DLD1 (cell line): Measurements from ENCODE around the gene INPP5F.

ENCODE experiments used
- in situ Hi-C: cut with HindIII; loops from 2 replicates; pipeline ENCODE4 v1.10.0; 2017; ENCODE audit warnings: low sequenced_read_pairs

The INPP5F gene

GRCh38 chr10:119740096-119740495, 14.2 kb downstream of the INPP5F start:
- in situ Hi-C loops, result no loop called here

GRCh38 chr10:119742947-119743648, 17.2 kb downstream of the INPP5F start:
- in situ Hi-C loops, result no loop called here

GRCh38 chr10:119747940-119748339, 22.1 kb downstream of the INPP5F start:
- in situ Hi-C loops, result loop anchor here (5.0 kb wide), 1 partner anchor 99 kb away; no protein-coding TSS in a partner anchor

GRCh38 chr10:119748871-119749270, 23.0 kb downstream of the INPP5F start:
- in situ Hi-C loops, result loop anchor here (5.0 kb wide), 1 partner anchor 98 kb away; no protein-coding TSS in a partner anchor

- in situ Hi-C loops, result loop anchor here (5.0 kb wide), 1 partner anchor 98 kb away; no protein-coding TSS in a partner anchor
These were observed 23.6 kb downstream of the INPP5F start for GRCh38 chr10:119749455-119749854.

GRCh38 chr10:119750391-119751230, 24.8 kb downstream of the INPP5F start:
- in situ Hi-C loops, result no loop called here

GRCh38 chr10:119753309-119753708, 27.5 kb downstream of the INPP5F start:
- in situ Hi-C loops, result no loop called here

GRCh38 chr10:119754085-119754484, 28.2 kb downstream of the INPP5F start:
- in situ Hi-C loops, result no loop called here

GRCh38 chr10:119754936-119755335, 29.1 kb downstream of the INPP5F start:
- in situ Hi-C loops, result no loop called here

- in situ Hi-C loops, result no loop called here
These were observed 29.6 kb downstream of the INPP5F start for GRCh38 chr10:119755446-119755845.

- in situ Hi-C loops, result no loop called here
These were observed 32.8 kb downstream of the INPP5F start for GRCh38 chr10:119758448-119759195.

- in situ Hi-C loops, result loop anchor here (10.0 kb wide), 1 partner anchor 165 kb away; the partner anchor contains the start of gene TIAL1
These were observed 34.0 kb downstream of the INPP5F start for GRCh38 chr10:119759832-119760231.

GRCh38 chr10:119761106-119761505, 35.3 kb downstream of the INPP5F start:
- in situ Hi-C loops, result loop anchor here (10.0 kb wide), 1 partner anchor 166 kb away; the partner anchor contains the start of gene TIAL1

- in situ Hi-C loops, result loop anchor here (10.0 kb wide), 1 partner anchor 167 kb away; the partner anchor contains the start of gene TIAL1
These were observed 36.2 kb downstream of the INPP5F start for GRCh38 chr10:119762035-119762434.

- in situ Hi-C loops, result loop anchor here (10.0 kb wide), 1 partner anchor 168 kb away; the partner anchor contains the start of gene TIAL1
These were observed 37.3 kb downstream of the INPP5F start for GRCh38 chr10:119762805-119763798.

- in situ Hi-C loops, result loop anchor here (10.0 kb wide), 1 partner anchor 174 kb away; the partner anchor contains the start of gene TIAL1
These were observed 42.7 kb downstream of the INPP5F start for GRCh38 chr10:119768455-119769094.

GRCh38 chr10:119769886-119770285, 44.0 kb downstream of the INPP5F start:
- in situ Hi-C loops, result loop anchor here (10.0 kb wide), 1 partner anchor 175 kb away; the partner anchor contains the start of gene TIAL1

GRCh38 chr10:119770928-119771327, 45.1 kb downstream of the INPP5F start:
- in situ Hi-C loops, result no loop called here

GRCh38 chr10:119772334-119772733, 46.5 kb downstream of the INPP5F start:
- in situ Hi-C loops, result no loop called here
